K562 (cell line): ENCODE results near the gene FBXL13. TPM values are rescaled to one million over a fixed set of nuclear protein-coding genes. Genes with fewer than 3 reads are reported as not detected.
A peak's percentile ranks its signal among the peaks of the same experiment; 100 is the strongest.

Source experiments
- MEIS2 ChIP-seq: fragments of 450-650 bp; IDR thresholded peaks from 2 replicates; pipeline ENCODE4 v1.6.1; 2014; ENCODE audit warnings: mild to moderate bottlenecking; ENCODE audit not compliant: partially characterized antibody
- NRF1 ChIP-seq, 2 experiments: fragments of 450-650 bp; IDR thresholded peaks in 1 of 2; conservative IDR thresholded peaks in 1 of 2; 2 replicates each; pipeline ENCODE4 v1.6.1; 2014; ENCODE audit warnings: mild to moderate bottlenecking in 2 of 2
- SMC3 ChIP-seq: conservative IDR thresholded peaks from 2 replicates; pipeline ENCODE4 v1.6.1; 2011; ENCODE audit warnings: low read depth, low read length, improper control_type of control experiment; ENCODE audit not compliant: insufficient read depth
- polyA plus RNA-seq, 8 experiments: library from polyadenylated mRNA; depleted of rRNA in 4 of 8; stranded (reverse) in 5 of 8; unstranded in 3 of 8; fragments of >200 nt; fragmentation: Nextera tagmentation in 2 of 8; fragmentation: Illumina TruSeq in 1 of 8; extraction: Ambion mirVana in 2 of 8; extraction: Trizol in 1 of 8; gene quantifications; 2 replicates each; pipeline versions ENCODE4 v1.2.1 to v1.2.3, GENCODE V29; 2011 to 2014; ENCODE audit warnings: inconsistent platforms in 1 of 8, missing spikeins in 1 of 8
- total RNA-seq, 7 experiments: library from RNA; depleted of rRNA in 6 of 7; stranded (reverse); fragments of >200 nt in 6 of 7; fragmentation: Illumina TruSeq in 2 of 7; extraction: Trizol in 2 of 7; gene quantifications; 2 replicates each; pipeline versions ENCODE4 v1.2.1 to v1.2.3, GENCODE V29; 2011 to 2021; ENCODE audit warnings: low replicate concordance in 1 of 7
- TF ChIP-seq, protein P1 (sequence below): fragments of 200-800 bp; sonication (Bioruptor generic); IDR thresholded peaks from 2 replicates; pipeline ENCODE4 v1.6.1; 2017; ENCODE audit warnings: missing genetic modification characterization, missing compliant biosample characterization
- TF ChIP-seq, protein P2 (sequence below), 2 experiments: fragments of 150-350 bp in 1 of 2; IDR thresholded peaks; 2 replicates each; pipeline ENCODE4 v1.6.1; 2012 to 2016; ENCODE audit warnings: low read depth in 2 of 2, low read length in 2 of 2, mild to moderate bottlenecking in 1 of 2, moderate library complexity in 1 of 2
- TF ChIP-seq, protein P3 (sequence below), 2 experiments: fragments of 450-650 bp; conservative IDR thresholded peaks; 2 replicates each; pipeline ENCODE4 v1.6.1; 2017; ENCODE audit warnings: mild to moderate bottlenecking in 2 of 2, moderate library complexity in 2 of 2
- TF ChIP-seq, protein P4 (sequence below): IDR thresholded peaks from 2 replicates; pipeline ENCODE4 v1.6.1; 2014; ENCODE audit warnings: antibody characterized with exemption

FBXL13 gene
- total and polyA plus RNA-seq, 9 of the 15 experiments (the other 6 are each of a cell fraction or from before 2014, with no cell fraction given): 16.3 to 55.0 (median 25.4) TPM

DNA sequence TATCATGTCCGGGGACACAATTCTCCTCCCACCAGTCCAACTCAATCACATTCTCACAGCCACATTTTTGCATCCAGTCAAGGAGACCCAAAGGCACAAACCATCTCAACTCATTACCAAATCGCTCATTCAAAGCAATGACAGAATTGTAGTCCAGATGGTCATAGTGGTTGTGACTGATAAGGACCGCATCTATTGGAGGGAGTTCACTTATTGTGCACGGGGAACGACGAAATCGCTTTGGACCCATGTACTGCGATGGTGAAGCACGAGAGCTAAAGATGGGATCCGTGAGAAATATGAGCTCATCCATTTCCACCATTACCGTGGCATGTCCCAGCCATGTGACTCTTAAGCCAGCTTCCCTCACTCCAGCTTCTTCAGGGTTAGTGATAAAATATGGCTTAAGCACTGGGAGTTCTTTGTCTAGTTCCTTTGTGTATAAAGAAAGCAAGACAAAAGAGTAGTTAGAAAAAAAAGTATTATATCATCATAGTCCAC is 45.2 kb upstream of the FBXL13 start (continued):
- TF ChIP-seq, protein P1, sequence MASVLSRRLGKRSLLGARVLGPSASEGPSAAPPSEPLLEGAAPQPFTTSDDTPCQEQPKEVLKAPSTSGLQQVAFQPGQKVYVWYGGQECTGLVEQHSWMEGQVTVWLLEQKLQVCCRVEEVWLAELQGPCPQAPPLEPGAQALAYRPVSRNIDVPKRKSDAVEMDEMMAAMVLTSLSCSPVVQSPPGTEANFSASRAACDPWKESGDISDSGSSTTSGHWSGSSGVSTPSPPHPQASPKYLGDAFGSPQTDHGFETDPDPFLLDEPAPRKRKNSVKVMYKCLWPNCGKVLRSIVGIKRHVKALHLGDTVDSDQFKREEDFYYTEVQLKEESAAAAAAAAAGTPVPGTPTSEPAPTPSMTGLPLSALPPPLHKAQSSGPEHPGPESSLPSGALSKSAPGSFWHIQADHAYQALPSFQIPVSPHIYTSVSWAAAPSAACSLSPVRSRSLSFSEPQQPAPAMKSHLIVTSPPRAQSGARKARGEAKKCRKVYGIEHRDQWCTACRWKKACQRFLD (CRISPR knock-in tag): peak; percentile 96
- TF ChIP-seq NRF1 (conservative IDR thresholded peaks at IDR 0.05 in 1 of 2, IDR thresholded peaks at IDR 0.05 in 1 of 2): peak in 1 of 2 experiments; percentile 51; a peak in 2 of 4 replicates
- TF ChIP-seq, protein P2, sequence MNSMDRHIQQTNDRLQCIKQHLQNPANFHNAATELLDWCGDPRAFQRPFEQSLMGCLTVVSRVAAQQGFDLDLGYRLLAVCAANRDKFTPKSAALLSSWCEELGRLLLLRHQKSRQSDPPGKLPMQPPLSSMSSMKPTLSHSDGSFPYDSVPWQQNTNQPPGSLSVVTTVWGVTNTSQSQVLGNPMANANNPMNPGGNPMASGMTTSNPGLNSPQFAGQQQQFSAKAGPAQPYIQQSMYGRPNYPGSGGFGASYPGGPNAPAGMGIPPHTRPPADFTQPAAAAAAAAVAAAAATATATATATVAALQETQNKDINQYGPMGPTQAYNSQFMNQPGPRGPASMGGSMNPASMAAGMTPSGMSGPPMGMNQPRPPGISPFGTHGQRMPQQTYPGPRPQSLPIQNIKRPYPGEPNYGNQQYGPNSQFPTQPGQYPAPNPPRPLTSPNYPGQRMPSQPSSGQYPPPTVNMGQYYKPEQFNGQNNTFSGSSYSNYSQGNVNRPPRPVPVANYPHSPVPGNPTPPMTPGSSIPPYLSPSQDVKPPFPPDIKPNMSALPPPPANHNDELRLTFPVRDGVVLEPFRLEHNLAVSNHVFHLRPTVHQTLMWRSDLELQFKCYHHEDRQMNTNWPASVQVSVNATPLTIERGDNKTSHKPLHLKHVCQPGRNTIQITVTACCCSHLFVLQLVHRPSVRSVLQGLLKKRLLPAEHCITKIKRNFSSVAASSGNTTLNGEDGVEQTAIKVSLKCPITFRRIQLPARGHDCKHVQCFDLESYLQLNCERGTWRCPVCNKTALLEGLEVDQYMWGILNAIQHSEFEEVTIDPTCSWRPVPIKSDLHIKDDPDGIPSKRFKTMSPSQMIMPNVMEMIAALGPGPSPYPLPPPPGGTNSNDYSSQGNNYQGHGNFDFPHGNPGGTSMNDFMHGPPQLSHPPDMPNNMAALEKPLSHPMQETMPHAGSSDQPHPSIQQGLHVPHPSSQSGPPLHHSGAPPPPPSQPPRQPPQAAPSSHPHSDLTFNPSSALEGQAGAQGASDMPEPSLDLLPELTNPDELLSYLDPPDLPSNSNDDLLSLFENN (IDR thresholded peaks at IDR 0.05; ENCODE audit: low read depth in 2 of 2, low read length in 2 of 2): peak in 1 of 2 experiments; percentile 93; a peak in 2 of 4 replicates
- TF ChIP-seq SMC3: no peak
- TF ChIP-seq, protein P3, sequence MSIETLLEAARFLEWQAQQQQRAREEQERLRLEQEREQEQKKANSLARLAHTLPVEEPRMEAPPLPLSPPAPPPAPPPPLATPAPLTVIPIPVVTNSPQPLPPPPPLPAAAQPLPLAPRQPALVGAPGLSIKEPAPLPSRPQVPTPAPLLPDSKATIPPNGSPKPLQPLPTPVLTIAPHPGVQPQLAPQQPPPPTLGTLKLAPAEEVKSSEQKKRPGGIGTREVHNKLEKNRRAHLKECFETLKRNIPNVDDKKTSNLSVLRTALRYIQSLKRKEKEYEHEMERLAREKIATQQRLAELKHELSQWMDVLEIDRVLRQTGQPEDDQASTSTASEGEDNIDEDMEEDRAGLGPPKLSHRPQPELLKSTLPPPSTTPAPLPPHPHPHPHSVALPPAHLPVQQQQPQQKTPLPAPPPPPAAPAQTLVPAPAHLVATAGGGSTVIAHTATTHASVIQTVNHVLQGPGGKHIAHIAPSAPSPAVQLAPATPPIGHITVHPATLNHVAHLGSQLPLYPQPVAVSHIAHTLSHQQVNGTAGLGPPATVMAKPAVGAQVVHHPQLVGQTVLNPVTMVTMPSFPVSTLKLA (conservative IDR thresholded peaks at IDR 0.05): peak; percentile 44 to 88
- TF ChIP-seq MEIS2: peak; percentile 99
- TF ChIP-seq, protein P4, sequence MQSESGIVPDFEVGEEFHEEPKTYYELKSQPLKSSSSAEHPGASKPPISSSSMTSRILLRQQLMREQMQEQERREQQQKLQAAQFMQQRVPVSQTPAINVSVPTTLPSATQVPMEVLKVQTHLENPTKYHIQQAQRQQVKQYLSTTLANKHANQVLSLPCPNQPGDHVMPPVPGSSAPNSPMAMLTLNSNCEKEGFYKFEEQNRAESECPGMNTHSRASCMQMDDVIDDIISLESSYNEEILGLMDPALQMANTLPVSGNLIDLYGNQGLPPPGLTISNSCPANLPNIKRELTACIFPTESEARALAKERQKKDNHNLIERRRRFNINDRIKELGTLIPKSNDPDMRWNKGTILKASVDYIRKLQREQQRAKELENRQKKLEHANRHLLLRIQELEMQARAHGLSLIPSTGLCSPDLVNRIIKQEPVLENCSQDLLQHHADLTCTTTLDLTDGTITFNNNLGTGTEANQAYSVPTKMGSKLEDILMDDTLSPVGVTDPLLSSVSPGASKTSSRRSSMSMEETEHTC: peak; percentile 68
